HG03135 (cell line): Measurements from ENCODE around the gene COL9A3.

Source experiments
- ATAC-seq: cut with Tn5 transposase; IDR thresholded peaks from one replicate; pipeline ENCODE4 v1.9.1; 2021; ENCODE audit warnings: mild to moderate bottlenecking, moderate library complexity; ENCODE audit not compliant: unreplicated experiment

Gene COL9A3

DNA sequence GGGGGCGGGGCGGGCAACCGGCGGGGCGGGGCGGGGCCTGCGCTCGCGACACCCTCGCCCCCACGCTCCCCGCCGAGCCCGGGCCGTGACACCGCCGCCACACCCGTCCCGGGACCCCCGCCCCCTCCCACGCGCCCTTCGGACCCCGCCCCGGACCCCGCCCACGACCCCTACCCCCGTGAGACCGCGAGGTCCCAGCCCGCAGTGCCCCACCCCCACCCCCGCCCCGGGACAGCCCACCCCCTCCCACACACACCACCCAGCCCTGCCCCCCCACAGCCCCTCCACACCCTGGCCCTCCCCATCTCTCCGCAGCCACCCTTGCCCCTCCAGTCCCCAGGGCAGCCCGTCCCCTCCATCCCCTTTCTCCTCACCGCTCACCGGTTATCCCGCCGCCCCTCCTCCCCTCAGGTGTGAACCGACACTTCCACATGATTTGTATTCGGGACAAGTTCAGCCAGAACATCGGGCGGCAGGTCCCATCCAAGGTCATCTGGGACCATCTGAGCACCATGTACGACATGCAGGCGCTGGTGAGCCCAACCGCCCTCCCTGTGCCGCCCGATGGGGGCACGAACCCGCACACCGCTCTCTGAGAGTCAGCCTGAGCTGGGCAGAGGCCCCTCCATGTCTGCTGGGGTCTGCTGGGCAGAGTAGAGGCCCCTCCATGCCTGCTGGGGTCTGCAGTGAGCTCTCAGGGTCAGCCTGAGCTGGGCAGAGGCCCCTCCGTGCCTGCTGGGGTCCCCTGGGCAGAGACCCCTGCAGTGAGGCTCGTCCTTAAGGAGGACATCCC lies 20.0 kb upstream of the COL9A3 start:
- ATAC-seq: no peak

DNA sequence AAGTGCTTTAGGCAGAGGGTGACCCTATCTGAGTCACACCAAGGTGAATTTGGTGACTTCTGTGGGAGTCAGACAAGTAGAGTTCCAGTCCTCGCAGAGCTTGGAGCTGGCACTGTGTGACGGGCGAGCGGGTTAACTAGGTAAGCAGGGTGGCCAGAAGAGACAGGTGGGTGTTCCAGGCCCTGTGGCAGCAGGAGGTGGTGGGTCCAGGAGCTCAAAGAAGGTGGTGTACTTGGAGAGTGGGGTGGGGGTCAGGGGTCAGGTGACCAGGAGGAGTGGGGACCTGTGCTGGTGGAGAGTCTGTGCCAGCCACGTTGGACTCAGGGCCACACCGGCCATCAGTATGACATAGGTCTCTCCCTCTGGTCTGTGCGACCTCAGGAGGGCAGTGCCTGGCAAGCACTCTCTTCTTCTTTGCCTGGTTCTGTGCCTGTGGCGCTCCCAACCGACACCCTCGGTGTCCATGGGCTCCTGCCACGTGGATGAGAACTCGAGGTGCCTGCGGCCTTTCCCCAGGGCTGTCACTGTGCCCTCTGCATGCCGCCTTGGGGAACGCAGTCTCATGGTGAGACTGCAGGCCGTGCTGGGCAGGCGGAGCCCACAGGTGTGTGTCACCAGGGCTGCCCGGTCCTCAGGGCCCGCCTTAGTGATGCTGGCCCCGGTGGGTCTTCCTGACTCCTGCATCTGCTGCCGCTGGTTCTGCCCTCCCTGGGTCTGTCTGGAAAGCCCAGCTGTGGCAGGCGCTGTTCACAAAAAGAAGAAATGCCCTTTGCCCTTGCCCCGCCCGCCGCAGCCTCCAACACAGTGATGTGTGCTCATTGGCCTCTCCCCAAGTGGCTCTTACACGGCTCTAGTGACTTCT lies 18.9 kb upstream of the COL9A3 start:
- no peak for ATAC-seq

DNA sequence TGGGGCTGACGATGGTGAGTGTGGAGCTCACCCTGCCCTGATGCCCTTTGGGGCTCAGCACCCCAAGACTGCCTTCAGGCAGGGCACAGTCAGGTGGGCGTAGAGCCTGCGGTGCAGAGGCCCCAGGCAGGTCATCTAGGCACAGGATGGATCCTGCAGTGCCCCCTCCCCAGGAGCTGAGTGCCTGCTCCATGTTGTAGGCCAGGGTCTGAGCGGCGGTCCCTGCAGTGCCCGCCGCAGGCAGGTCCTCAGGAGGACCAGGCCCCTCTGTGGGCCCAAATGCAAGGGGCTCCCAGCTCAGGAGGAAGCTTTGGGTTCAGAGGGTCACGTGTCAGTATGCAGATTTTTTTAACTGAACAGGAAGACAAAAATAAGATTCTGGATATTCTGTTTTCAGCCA lies 17.8 kb upstream of the COL9A3 start:
- ATAC-seq: no peak

DNA sequence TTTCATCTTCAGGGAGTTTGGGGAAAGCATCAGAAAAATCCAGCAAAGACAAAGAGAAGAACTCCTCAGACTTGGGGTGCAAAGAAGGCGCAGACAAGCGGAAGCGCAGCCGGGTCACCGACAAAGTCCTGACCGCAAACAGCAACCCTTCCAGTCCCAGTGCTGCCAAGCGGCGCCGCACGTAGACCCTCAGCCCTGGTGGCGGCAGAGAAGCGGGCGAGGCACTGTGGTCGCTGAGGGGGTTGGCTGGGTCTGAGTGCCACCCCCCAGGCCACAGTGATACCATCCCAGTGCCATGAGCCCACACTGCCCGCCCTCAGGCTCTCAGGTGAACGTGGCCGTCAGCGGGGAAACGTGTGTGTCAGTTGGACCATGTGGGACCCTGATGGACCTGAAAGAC lies 17.4 kb upstream of the COL9A3 start:
- no peak for ATAC-seq

DNA sequence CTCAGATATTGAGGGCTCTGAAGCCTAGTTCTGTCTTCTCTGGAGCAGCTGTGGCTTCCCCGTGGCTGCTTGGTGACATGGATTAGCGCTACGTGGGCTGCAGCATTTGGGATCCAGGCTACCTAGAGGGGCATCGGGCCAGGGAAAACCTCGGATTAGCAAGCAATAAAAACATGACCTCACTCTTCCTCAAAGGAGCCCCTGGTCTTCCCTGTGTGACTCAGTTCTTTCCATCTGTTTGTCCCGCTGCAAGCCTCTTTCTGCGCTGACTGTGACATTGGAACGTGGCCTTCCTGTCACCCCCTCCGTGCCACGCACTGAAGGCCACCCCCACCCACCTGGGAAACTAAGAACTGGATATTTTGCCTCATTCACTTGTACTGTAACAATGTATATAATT lies 17.0 kb upstream of the COL9A3 start:
- no peak for ATAC-seq

DNA sequence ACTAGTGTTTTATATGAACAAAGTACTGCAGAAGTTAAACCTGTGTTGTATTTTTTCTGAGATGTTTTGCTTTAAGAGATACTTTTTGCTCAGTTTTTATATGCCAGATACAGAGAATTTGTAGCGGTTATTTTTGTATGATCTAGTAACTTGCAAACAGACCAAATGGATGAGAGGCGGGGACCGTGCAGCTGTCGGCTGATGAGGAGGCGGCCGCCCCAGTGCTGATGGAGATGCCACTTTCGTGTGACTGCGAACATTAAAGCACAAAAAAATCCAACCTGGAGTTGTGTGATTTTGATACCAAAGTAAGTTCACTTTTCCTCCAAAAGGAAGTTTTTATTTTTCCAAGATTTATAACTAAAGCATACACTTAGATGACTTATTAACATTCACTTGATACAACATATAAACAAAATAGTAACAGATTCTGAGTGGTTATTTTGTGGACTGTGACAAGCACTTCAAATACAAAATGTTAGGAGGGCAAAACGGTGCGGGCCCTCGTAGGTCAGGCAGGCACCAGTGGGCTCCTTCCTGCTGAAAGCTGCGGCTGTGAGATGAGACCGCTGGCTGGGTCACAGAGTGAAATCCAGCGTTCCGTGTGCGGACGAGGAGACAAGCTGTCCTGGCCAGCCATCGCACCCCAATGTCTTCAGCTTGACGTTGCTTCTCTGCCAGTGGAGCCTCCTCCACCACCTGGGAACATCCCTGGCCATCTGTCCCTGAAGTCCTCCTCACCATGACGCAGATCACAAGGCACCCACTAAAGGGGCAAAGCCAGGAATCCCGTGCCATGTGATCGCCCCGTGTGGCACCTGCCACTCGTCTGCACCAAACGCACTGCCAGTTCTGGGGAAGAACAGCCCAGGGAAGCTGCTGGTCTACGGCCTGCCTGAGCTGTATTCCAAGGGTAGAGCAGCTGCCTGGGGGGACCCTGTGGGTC lies 16.3 kb upstream of the COL9A3 start:
- ATAC-seq: no peak

DNA sequence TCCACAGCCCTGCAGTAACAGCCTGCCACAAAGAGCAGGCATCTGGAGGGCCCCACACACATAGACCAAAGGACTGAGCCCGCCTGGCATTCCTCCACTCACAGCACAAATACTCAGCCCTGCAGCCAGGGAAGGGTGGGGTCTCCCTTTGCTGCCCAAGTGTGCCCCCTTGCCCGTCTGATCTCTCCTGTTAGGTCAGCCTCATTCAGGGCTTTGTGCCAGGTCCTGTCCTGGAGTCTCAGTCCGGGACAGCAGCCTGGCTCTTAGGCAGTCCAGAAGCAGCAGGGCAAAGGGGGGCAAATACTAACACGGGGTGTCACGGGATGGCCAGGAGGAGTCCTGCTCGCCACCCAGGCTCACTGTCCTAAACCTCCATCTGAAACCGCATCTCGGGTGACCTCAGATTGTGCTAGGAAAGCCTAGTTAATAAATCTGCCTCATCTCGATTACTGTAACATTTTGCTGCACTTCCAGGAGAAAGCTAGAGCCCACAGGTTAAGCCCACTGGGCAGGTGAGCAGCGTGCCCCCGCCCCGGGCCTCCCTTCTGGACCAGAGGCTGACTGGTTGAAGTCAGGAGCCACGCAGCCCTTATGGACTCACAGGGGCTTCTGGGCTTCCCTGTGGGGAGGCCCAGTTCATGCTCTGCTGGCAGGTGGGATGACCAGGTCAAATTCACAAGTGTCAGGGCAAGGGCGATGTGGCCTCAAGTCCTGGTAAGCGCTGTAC lies 15.4 kb upstream of the COL9A3 start:
- no peak for ATAC-seq

DNA sequence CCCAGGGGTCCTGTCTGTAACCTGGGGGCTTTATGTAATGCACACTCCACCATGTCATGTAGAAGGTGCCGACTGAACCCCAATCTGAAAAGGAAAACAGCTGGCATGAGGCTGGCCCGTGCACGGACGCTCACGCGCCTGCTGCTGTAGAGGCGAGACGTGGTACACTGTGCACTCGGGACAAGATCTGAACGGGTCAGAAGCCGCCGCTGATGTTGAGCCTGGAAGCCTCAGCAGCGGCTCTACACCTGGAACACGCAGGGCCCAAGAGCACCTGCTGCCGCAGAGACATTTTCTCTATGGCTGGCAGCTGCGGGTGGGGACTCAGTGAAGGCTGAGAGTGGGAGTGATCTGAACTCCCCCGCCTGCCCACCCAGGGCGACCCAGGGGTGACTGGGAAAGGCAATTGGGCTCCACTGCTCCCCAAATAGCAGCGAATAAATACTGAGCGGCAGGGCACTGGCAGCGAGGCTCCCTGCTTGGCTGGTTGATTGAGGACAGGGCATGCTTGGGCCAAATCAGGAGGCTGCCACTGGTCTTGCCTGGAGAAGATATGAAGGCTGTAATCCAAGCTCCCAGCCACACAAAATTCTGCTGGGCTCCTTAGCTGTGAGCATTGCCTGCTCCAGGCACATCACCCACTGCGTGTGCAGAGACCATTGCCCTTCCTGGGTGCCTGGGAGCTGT lies 14.7 kb upstream of the COL9A3 start:
- no peak for ATAC-seq

DNA sequence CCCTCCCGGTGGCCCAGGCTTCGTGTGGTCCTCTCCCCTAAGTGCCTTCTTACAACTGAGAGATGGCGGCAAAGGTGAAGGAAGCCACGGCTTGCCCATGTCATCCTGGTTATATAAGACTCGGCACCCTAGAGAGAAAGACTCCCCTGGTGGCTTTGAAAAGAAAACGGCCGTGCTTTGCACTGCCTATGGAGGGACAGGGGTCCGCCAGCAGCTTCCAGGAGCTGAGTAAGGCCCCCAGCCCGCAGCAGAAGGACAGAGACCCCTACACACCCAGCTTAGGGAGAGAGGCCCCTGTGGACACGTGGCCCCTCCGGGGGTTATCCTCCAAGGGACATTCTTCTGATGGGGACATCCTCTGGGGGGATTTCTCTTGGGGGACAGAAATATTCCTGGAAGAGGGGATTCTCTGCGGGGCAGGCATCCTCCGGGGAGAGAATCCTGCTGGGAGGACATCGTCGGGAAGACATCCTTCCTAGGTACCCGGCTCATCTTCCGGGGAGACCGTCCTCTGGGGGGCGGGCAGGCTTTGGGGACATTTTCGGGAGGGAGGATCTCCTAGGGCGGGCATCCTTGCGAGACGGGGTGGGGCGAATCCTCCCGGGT lies 12.7 kb upstream of the COL9A3 start:
- ATAC-seq: no peak

DNA sequence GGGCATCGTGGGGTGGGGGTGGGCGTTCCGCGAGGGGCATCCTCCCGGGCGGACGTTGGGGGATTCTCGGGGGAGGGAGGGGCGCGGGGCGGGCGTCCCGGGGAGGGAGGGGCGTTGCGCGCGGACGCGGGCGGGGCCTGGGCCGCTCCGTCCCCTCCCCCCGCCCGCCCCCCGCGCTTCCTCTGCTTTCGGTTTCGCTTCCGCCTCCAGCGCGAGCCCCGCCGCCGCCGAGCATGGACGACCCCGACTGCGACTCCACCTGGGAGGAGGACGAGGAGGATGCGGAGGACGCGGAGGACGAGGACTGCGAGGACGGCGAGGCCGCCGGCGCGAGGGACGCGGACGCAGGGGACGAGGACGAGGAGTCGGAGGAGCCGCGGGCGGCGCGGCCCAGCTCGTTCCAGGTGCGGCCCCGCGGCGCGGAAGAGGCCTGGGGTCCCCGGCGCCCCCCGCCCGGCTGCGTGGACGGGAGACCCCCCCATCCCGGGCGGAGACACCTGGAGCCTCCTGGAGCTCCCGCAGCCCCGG lies 12.2 kb upstream of the COL9A3 start, which contains the start of gene OGFR:
OGFR (plus strand) TSS at position 209 of the 528 bp plus-strand sequence; CDS start at position 234, 25 bp downstream.
- ATAC-seq: no peak

DNA sequence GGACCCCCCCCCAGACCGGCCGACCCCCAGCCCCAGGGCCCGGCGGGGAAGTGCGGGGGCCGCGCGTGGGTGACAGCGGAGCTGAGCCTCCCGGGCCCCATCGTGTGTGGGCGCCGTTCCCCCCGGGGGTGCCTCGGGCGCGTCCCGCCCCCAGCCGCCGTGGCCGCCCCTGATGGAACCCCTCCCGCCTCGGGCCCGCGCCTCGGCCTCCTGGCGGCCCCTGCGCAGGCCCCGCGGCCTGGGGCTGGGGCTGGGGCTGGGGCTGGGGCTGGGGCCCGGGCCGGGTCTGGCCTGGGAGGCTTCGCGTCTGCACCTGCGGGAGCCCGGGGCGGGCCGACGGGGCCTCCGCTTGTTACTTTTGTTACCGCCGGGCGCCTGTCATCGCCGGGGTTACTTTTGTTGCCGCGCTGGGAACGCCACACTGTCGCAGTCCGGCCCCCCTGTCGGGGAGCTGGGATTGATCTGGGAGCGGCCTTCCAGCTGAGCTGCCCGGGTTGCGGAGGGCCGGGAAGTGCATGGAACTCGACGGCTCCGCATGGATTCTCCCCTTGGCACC lies 11.6 kb upstream of the COL9A3 start:
- no peak for ATAC-seq

DNA sequence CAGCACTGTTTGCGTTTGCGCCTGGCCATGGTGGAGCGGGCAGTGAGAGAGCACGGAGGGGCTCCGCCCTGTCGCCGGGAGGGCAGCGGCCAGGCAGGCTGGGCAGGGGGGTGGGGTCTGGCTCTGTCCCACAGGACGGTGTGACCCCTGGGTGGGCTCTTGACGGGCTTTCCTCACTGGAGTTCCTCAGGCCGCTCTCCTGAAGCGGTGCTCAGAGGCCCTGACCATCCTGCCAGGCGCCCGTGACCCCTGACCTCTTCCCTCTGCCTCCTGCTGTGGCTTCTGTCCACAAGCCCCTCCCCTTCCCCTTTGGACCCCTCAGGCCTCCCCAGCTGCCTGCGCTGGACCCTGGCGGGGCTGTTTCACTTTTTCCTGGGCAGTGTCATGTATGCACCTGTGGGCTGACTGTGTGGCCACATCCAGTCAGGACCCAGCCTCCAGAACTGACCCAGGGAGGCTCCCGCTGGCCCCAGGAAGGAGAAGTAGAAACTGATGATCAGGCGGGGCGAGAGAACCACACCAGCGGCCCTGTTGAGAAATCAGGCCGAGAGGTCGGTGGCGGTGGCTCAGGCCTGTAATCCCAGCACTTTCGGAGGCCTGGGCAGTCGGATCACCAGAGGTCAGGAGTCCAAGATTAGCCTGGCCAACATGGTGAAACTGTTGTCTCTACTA lies 11.0 kb upstream of the COL9A3 start:
- ATAC-seq: no peak

DNA sequence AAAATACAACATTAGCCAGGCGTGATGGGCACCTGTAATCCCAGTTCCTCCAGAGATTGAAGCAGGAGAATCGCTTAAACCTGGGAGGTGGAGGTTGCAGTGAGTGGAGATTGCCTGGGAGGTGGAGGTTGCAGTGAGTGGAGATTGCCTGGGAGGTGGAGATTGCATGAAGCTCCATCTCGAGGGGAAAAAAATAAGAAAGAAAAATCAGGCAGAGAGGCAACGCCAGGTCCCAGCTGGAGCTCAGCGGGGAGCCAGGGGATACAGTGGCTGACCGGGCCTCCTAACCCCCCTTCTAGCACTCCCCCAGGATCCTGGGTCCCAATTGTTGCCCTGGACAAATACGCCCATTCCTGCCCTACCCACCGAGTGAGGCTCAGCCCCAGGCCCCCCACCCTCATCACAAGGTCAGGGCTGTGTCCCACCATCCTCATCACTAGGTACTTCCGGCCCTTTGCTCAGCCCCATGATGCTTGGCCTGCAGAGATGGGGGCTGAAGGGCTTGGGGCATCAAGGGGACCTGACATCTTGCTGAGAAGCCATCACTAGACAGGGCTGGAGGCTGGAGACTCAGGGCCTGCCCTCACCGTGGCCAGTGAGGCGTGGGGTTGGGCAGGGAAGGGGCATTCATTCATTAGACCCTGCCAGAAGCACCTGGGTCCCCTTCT lies 10.3 kb upstream of the COL9A3 start:
- no peak for ATAC-seq

DNA sequence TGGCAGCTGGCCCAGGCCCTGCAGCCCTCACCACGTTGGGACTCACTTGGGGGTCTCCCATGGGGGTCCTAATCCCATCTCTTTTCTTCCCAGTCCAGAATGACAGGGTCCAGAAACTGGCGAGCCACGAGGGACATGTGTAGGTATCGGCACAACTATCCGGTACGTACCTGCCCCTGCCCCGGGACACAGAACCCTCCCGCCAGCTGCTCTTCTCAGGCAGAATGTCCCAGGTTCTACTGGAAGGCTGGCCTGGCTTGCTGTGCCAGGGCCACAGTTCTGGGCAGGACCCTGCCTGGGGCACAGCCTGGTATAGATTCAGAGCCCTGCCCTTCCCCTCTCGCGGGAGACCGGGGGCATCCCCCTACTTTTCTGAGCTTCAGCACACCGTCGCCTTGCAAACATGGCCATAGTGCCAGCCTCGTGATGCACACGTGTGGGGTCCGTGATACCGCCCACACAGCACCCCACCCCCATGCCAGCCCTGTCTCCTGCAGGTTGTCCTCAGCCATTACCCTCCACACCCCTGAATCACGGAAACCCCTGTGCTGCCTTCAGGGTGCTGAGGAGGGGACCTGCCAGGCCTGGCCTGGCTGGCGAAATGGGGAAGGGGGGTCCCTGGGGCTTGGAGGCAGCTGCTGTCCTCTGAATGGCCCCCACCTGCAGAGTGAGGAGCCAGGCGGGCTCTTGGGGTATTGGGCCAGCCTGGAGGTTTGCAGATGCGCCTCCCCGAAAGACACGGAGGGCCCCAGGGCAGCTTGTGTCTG lies 9.2 kb upstream of the COL9A3 start:
- ATAC-seq: no peak

DNA sequence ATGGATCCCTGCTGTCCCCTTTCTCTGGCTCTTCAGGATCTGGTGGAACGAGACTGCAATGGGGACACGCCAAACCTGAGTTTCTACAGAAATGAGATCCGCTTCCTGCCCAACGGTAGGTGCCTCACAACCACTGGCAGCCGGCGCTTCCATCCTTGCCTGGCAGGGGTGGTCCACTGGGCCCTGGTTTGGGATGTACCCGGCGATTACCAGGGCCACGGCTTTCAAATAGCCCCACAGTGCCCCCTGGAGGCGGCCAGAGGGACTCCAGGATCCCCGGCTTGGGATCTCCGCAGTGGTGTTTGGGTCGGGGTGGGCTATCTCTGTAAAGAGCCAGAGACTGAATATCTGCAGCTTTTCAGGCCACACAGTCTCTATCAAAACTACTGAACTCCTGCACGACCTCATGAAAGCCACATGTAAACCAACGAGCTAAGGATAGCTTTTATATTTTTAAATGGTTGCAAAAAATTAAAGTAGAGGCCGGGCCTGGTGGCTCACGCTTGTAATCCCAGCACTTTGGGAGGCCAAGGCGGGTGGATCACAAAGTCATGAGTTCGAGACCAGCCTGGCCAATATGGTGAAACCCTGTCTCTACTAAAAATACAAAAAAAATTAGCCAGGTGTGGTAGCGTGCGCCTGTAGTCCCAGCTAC lies 8.5 kb upstream of the COL9A3 start:
- ATAC-seq: no peak
